ENCODE results near the gene MYCBPAP. TPM values are rescaled to one million over a fixed set of nuclear protein-coding genes. Genes with fewer than 3 reads are reported as not detected.

Gene MYCBPAP
- total RNA-seq, 5 donors from 2014 or later (not counting 1 experiment from before 2014, with no cell fraction given) = 0.92 to 6.9 (median 4.7) TPM

GRCh38 chr17:50571681-50572080, 63.4 kb downstream of the MYCBPAP start:
- H3K4me1 Mint-ChIP-seq = no peaks in the 10 kb centered on the region
- 77% methylated on average over 18 of the region's 19 CpGs for WGBS (ENCODE audit: insufficient coverage)
- no peak overlapping the region for H3K4me3 Mint-ChIP-seq
- ATAC-seq (replicated peaks in 1 of 4) = no peak
- H3K9me3 ChIP-seq = no peaks in the 10 kb centered on the region
- H3K27me3 Mint-ChIP-seq = peaks cover 20 to 23% of the 10 kb centered on the region in 2 donors
- H3K27ac ChIP-seq (ENCODE audit: low read length) = no peak overlapping the region
- ChIA-PET POLR2A (no interaction called here), CTCF (interaction anchor here in 1 of 2 donors (0.6 kb wide), 1 partner anchor 53 kb away, joined by 3 read pairs; no protein-coding TSS in a partner anchor)
- H3K4me3 ChIP-seq (ENCODE audit: control insufficient read depth in 1 of 2, extremely low read depth in 1 of 2, low read length in 1 of 2) = no peak overlapping the region
- no peak for DNase-seq
- no peaks in the 10 kb centered on the region for H3K36me3 ChIP-seq (ENCODE audit: control insufficient read depth in 2 of 2, extremely low read depth in 1 of 2, insufficient read depth in 1 of 2, low read length in 1 of 2)
- H3K9me3 Mint-ChIP-seq = no peaks in the 10 kb centered on the region
- peaks cover 0 to 43% of the 10 kb centered on the region in 2 experiments for H3K27me3 ChIP-seq (replicated peaks in 1 of 2; ENCODE audit: control insufficient read depth in 2 of 2, extremely low read depth in 1 of 2, insufficient read depth in 2 of 2, low read length in 1 of 2)
- no peak overlapping the region for H3K27ac Mint-ChIP-seq
- no peaks in the 10 kb centered on the region for H3K4me1 ChIP-seq (ENCODE audit: control insufficient read depth in 1 of 2, extremely low read depth in 1 of 2, insufficient read depth in 2 of 2, low read length in 2 of 2)
- H3K36me3 Mint-ChIP-seq = no peaks in the 10 kb centered on the region

GRCh38 chr17:50572541-50572940, 64.3 kb downstream of the MYCBPAP start:
- 89% methylated on average over 14 of the region's 20 CpGs for WGBS (ENCODE audit: insufficient coverage)
- POLR2A ChIA-PET = no interaction called here
- no peaks in the 10 kb centered on the region for H3K36me3 ChIP-seq (ENCODE audit: control insufficient read depth in 2 of 2, extremely low read depth in 1 of 2, insufficient read depth in 1 of 2, low read length in 1 of 2)
- H3K27me3 ChIP-seq (replicated peaks in 1 of 2; ENCODE audit: control insufficient read depth in 2 of 2, extremely low read depth in 1 of 2, insufficient read depth in 2 of 2, low read length in 1 of 2) = peaks cover 0 to 41% of the 10 kb centered on the region in 2 experiments
- no peak overlapping the region for H3K27ac ChIP-seq (ENCODE audit: low read length)
- Mint-ChIP-seq H3K4me3 (no peak overlapping the region), H3K4me1 (no peaks in the 10 kb centered on the region), H3K36me3 (no peaks in the 10 kb centered on the region), H3K27me3 (peaks cover 14 to 15% of the 10 kb centered on the region in 2 donors), H3K9me3 (no peaks in the 10 kb centered on the region), H3K27ac (no peak overlapping the region)
- CTCF ChIA-PET = no interaction called here
- ATAC-seq (replicated peaks in 1 of 4) = no peak
- H3K9me3 ChIP-seq = no peaks in the 10 kb centered on the region
- no peak overlapping the region for H3K4me3 ChIP-seq (ENCODE audit: control insufficient read depth in 1 of 2, extremely low read depth in 1 of 2, low read length in 1 of 2)
- no peaks in the 10 kb centered on the region for H3K4me1 ChIP-seq (ENCODE audit: control insufficient read depth in 1 of 2, extremely low read depth in 1 of 2, insufficient read depth in 2 of 2, low read length in 2 of 2)
- no peak for DNase-seq

- H3K9me3 ChIP-seq = no peaks in the 10 kb centered on the region
- WGBS (ENCODE audit: insufficient coverage) = 82% methylated on average over 8 of the region's 12 CpGs
- Mint-ChIP-seq H3K27me3 (peaks cover 16 to 17% of the 10 kb centered on the region in 2 donors), H3K4me3 (no peak overlapping the region), H3K27ac (no peak overlapping the region), H3K9me3 (no peaks in the 10 kb centered on the region), H3K4me1 (no peaks in the 10 kb centered on the region), H3K36me3 (no peaks in the 10 kb centered on the region)
- ChIA-PET CTCF (interaction anchor here in 1 of 2 donors (0.6 kb wide), 1 partner anchor 97 kb away, joined by 3 read pairs; no protein-coding TSS in a partner anchor), POLR2A (no interaction called here)
- H3K27me3 ChIP-seq (replicated peaks in 1 of 2; ENCODE audit: control insufficient read depth in 2 of 2, extremely low read depth in 1 of 2, insufficient read depth in 2 of 2, low read length in 1 of 2) = peaks cover 0 to 43% of the 10 kb centered on the region in 2 experiments
- ATAC-seq (replicated peaks in 1 of 4) (no peak), DNase-seq (no peak)
- H3K36me3 ChIP-seq (ENCODE audit: control insufficient read depth in 2 of 2, extremely low read depth in 1 of 2, insufficient read depth in 1 of 2, low read length in 1 of 2) = no peaks in the 10 kb centered on the region
- no peaks in the 10 kb centered on the region for H3K4me1 ChIP-seq (ENCODE audit: control insufficient read depth in 1 of 2, extremely low read depth in 1 of 2, insufficient read depth in 2 of 2, low read length in 2 of 2)
- H3K4me3 ChIP-seq (ENCODE audit: control insufficient read depth in 1 of 2, extremely low read depth in 1 of 2, low read length in 1 of 2) = no peak overlapping the region
- H3K27ac ChIP-seq (ENCODE audit: low read length) = no peak overlapping the region
Observed at GRCh38 chr17:50573866-50574611, 65.8 kb downstream of the MYCBPAP start.

GRCh38 chr17:50575581-50576210, 67.5 kb downstream of the MYCBPAP start:
- POLR2A ChIA-PET = no interaction called here
- H3K36me3 ChIP-seq (ENCODE audit: control insufficient read depth in 2 of 2, extremely low read depth in 1 of 2, insufficient read depth in 1 of 2, low read length in 1 of 2) = no peaks in the 10 kb centered on the region
- Mint-ChIP-seq H3K36me3 (no peaks in the 10 kb centered on the region), H3K9me3 (no peaks in the 10 kb centered on the region), H3K27ac (no peak overlapping the region), H3K4me3 (no peak overlapping the region), H3K4me1 (no peaks in the 10 kb centered on the region), H3K27me3 (peaks cover 17% of the 10 kb centered on the region in 2 donors)
- CTCF ChIA-PET = no interaction called here
- no peaks in the 10 kb centered on the region for H3K9me3 ChIP-seq
- H3K4me3 ChIP-seq (ENCODE audit: control insufficient read depth in 1 of 2, extremely low read depth in 1 of 2, low read length in 1 of 2) = no peak overlapping the region
- H3K27ac ChIP-seq (ENCODE audit: low read length) = no peak overlapping the region
- ATAC-seq (replicated peaks in 1 of 4) (no peak), DNase-seq (no peak)
- peaks cover 0 to 50% of the 10 kb centered on the region in 2 experiments for H3K27me3 ChIP-seq (replicated peaks in 1 of 2; ENCODE audit: control insufficient read depth in 2 of 2, extremely low read depth in 1 of 2, insufficient read depth in 2 of 2, low read length in 1 of 2)
- no peaks in the 10 kb centered on the region for H3K4me1 ChIP-seq (ENCODE audit: control insufficient read depth in 1 of 2, extremely low read depth in 1 of 2, insufficient read depth in 2 of 2, low read length in 2 of 2)
- WGBS (ENCODE audit: insufficient coverage) = 84% methylated on average over 28 of the region's 33 CpGs

- Mint-ChIP-seq H3K4me3 (no peak overlapping the region), H3K4me1 (no peaks in the 10 kb centered on the region), H3K36me3 (no peaks in the 10 kb centered on the region), H3K27me3 (peaks cover 15 to 19% of the 10 kb centered on the region in 2 donors), H3K27ac (no peak overlapping the region), H3K9me3 (no peaks in the 10 kb centered on the region)
- 41% methylated on average over 7 of the region's 13 CpGs for WGBS (ENCODE audit: insufficient coverage)
- Histone ChIP-seq H3K4me3 (ENCODE audit: control insufficient read depth in 1 of 2, extremely low read depth in 1 of 2, low read length in 1 of 2) (no peak overlapping the region), H3K4me1 (ENCODE audit: control insufficient read depth in 1 of 2, extremely low read depth in 1 of 2, insufficient read depth in 2 of 2, low read length in 2 of 2) (no peaks in the 10 kb centered on the region), H3K27me3 (replicated peaks in 1 of 2; ENCODE audit: control insufficient read depth in 2 of 2, extremely low read depth in 1 of 2, insufficient read depth in 2 of 2, low read length in 1 of 2) (peaks cover 0 to 52% of the 10 kb centered on the region in 2 experiments), H3K36me3 (ENCODE audit: control insufficient read depth in 2 of 2, extremely low read depth in 1 of 2, insufficient read depth in 1 of 2, low read length in 1 of 2) (no peaks in the 10 kb centered on the region), H3K9me3 (no peaks in the 10 kb centered on the region), H3K27ac (ENCODE audit: low read length) (no peak overlapping the region)
- ATAC-seq (replicated peaks in 1 of 4) (no peak), DNase-seq (no peak)
- ChIA-PET POLR2A (no interaction called here), CTCF (no interaction called here)
Observed at GRCh38 chr17:50576864-50577263, 68.6 kb downstream of the MYCBPAP start.

GRCh38 chr17:50577451-50577954, 69.3 kb downstream of the MYCBPAP start:
- H3K27ac ChIP-seq (ENCODE audit: low read length) = no peak overlapping the region
- POLR2A ChIA-PET = interaction anchor here in 1 of 2 donors (0.5 kb wide), 1 partner anchor 124 kb away, joined by 3 read pairs; no protein-coding TSS in a partner anchor
- H3K36me3 ChIP-seq (ENCODE audit: control insufficient read depth in 2 of 2, extremely low read depth in 1 of 2, insufficient read depth in 1 of 2, low read length in 1 of 2) = no peaks in the 10 kb centered on the region
- peaks cover 0 to 54% of the 10 kb centered on the region in 2 experiments for H3K27me3 ChIP-seq (replicated peaks in 1 of 2; ENCODE audit: control insufficient read depth in 2 of 2, extremely low read depth in 1 of 2, insufficient read depth in 2 of 2, low read length in 1 of 2)
- no peaks in the 10 kb centered on the region for H3K9me3 ChIP-seq
- Mint-ChIP-seq H3K4me3 (no peak overlapping the region), H3K27ac (no peak overlapping the region), H3K27me3 (peaks cover 11 to 24% of the 10 kb centered on the region in 2 donors), H3K4me1 (no peaks in the 10 kb centered on the region), H3K36me3 (no peaks in the 10 kb centered on the region), H3K9me3 (no peaks in the 10 kb centered on the region)
- ATAC-seq (replicated peaks in 1 of 4) (no peak), DNase-seq (no peak)
- no peak overlapping the region for H3K4me3 ChIP-seq (ENCODE audit: control insufficient read depth in 1 of 2, extremely low read depth in 1 of 2, low read length in 1 of 2)
- CTCF ChIA-PET = no interaction called here
- no peaks in the 10 kb centered on the region for H3K4me1 ChIP-seq (ENCODE audit: control insufficient read depth in 1 of 2, extremely low read depth in 1 of 2, insufficient read depth in 2 of 2, low read length in 2 of 2)
- 86% methylated on average over 13 of the region's 13 CpGs for WGBS (ENCODE audit: insufficient coverage)

All from T-cell (primary cell).